HL-60 (cell line): ENCODE results near the gene SKIC8.

Source experiments
- DNase-seq, 2 experiments: peaks; one replicate each; pipeline ENCODE4 v3.0.0-alpha.2; 2010 to 2020; ENCODE audit warnings: low read depth in 1 of 2, low spot score in 1 of 2
- H3K27ac ChIP-seq: fragments of 250-450 bp; sonication (Bioruptor Pico); replicated peaks from 2 replicates; pipeline ENCODE4 v1.5.1; 2020; ENCODE audit warnings: mild to moderate bottlenecking, moderate library complexity
- H3K27me3 ChIP-seq: fragments of 250-450 bp; sonication (Bioruptor Pico); 2 replicates; pipeline ENCODE4 v1.5.1; 2021; ENCODE audit warnings: mild to moderate bottlenecking, moderate library complexity; ENCODE audit not compliant: insufficient read depth, poor library complexity, severe bottlenecking
- H3K4me3 ChIP-seq: replicated peaks from 2 replicates; pipeline ENCODE4 v1.5.1; 2011; ENCODE audit warnings: mild to moderate bottlenecking, control low read depth, low read length; ENCODE audit not compliant: insufficient read depth
- GABPA ChIP-seq: IDR thresholded peaks from 2 replicates; pipeline ENCODE4 v1.6.1; 2012; ENCODE audit warnings: low read depth
- POLR2AphosphoS5 ChIP-seq: IDR thresholded peaks from 2 replicates; pipeline ENCODE4 v1.6.1; 2012; ENCODE audit warnings: low read depth
- SPI1 ChIP-seq: IDR thresholded peaks from 2 replicates; pipeline ENCODE4 v1.6.1; 2012; ENCODE audit warnings: low read depth, mild to moderate bottlenecking, borderline replicate concordance
- TF ChIP-seq, protein P1 (sequence below): IDR thresholded peaks from 2 replicates; pipeline ENCODE4 v1.6.1; 2012; ENCODE audit warnings: low read depth; ENCODE audit not compliant: insufficient replicate concordance
- TF ChIP-seq, protein P2 (sequence below): IDR thresholded peaks from one replicate; pipeline ENCODE4 v1.5.1; 2011; ENCODE audit warnings: low read length, control low read depth, inconsistent platforms; ENCODE audit not compliant: insufficient read depth

Gene SKIC8

DNA sequence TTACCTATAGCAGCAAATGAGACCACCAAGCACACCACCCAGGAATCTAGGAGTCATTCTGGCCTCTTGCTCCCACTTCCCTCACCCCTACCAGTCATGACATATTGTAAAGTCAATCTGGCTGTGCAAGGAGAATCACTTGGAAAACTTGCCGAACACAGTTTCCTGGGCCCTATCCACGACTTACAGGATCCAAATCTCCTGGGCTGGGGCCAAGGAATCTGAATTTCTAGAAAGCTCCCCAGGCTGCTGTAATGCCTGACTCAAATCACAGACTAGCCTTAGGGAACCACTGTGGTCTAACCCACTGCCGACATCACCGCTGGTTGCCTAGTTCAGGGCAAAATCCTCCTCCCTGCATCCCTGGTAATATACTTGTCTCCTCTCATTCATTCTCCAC lies 36.6 kb upstream of the SKIC8 start:
- peaks cover 22% of the 10 kb centered on the region for H3K27me3 ChIP-seq
- DNase-seq, result no peak
- TF ChIP-seq GABPA (no peak), SPI1 (no peak), POLR2AphosphoS5 (no peak)
- TF ChIP-seq, protein P1, sequence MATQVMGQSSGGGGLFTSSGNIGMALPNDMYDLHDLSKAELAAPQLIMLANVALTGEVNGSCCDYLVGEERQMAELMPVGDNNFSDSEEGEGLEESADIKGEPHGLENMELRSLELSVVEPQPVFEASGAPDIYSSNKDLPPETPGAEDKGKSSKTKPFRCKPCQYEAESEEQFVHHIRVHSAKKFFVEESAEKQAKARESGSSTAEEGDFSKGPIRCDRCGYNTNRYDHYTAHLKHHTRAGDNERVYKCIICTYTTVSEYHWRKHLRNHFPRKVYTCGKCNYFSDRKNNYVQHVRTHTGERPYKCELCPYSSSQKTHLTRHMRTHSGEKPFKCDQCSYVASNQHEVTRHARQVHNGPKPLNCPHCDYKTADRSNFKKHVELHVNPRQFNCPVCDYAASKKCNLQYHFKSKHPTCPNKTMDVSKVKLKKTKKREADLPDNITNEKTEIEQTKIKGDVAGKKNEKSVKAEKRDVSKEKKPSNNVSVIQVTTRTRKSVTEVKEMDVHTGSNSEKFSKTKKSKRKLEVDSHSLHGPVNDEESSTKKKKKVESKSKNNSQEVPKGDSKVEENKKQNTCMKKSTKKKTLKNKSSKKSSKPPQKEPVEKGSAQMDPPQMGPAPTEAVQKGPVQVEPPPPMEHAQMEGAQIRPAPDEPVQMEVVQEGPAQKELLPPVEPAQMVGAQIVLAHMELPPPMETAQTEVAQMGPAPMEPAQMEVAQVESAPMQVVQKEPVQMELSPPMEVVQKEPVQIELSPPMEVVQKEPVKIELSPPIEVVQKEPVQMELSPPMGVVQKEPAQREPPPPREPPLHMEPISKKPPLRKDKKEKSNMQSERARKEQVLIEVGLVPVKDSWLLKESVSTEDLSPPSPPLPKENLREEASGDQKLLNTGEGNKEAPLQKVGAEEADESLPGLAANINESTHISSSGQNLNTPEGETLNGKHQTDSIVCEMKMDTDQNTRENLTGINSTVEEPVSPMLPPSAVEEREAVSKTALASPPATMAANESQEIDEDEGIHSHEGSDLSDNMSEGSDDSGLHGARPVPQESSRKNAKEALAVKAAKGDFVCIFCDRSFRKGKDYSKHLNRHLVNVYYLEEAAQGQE, result no peak
- TF ChIP-seq, protein P2, sequence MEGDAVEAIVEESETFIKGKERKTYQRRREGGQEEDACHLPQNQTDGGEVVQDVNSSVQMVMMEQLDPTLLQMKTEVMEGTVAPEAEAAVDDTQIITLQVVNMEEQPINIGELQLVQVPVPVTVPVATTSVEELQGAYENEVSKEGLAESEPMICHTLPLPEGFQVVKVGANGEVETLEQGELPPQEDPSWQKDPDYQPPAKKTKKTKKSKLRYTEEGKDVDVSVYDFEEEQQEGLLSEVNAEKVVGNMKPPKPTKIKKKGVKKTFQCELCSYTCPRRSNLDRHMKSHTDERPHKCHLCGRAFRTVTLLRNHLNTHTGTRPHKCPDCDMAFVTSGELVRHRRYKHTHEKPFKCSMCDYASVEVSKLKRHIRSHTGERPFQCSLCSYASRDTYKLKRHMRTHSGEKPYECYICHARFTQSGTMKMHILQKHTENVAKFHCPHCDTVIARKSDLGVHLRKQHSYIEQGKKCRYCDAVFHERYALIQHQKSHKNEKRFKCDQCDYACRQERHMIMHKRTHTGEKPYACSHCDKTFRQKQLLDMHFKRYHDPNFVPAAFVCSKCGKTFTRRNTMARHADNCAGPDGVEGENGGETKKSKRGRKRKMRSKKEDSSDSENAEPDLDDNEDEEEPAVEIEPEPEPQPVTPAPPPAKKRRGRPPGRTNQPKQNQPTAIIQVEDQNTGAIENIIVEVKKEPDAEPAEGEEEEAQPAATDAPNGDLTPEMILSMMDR, result no peak
- H3K4me3 ChIP-seq, result no peak overlapping the region
- H3K27ac ChIP-seq, result no peak overlapping the region

DNA sequence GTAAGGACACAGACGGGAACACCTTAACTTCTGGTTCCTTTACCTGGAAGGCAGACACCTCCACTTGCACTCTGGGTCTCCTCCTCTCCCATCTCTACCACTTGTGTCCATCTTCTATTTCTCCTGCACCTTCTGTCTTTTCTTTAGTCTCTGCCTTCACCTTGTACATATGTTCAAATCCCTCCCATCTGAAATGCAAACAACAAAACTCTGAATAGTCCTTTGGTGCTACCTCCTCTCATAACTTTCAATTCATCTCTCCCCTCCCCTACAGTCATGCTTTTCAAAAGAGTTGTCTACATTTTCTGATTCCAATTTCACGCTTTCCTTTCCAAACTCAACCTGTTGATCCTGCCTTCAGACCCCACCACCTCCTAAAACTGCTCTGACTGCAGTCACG lies 35.4 kb upstream of the SKIC8 start:
- Histone ChIP-seq H3K4me3 (no peak overlapping the region), H3K27ac (no peak overlapping the region), H3K27me3 (peaks cover 12% of the 10 kb centered on the region)
- TF ChIP-seq, protein P2, result no peak
- TF ChIP-seq POLR2AphosphoS5, result no peak
- TF ChIP-seq GABPA, result no peak
- TF ChIP-seq, protein P1, result no peak
- TF ChIP-seq SPI1, result no peak
- no peak for DNase-seq

DNA sequence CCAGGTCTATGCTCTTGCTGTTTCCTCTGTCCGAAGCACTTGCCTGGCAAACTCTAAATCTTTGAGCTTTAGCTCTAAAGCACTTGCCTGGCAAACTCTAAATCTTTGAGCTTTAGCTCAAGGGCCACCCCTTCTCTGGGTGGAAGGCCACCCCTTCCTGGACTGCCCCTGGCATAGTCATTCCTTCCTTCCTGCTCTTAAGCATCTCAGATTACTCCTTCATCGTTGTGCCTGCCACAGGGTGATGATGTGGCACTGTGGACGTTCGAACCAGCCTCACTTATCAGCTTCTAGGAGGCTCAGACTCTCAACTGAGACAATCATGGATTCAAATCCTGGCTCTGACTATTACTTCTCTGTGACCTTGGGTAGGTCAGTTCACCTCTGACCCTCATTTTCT lies 30.2 kb upstream of the SKIC8 start:
- no peak for DNase-seq
- Histone ChIP-seq H3K4me3 (no peak overlapping the region), H3K27ac (no peak overlapping the region), H3K27me3 (no peaks in the 10 kb centered on the region)
- TF ChIP-seq, protein P1, result no peak
- TF ChIP-seq GABPA, result no peak
- TF ChIP-seq, protein P2, result no peak
- TF ChIP-seq POLR2AphosphoS5, result no peak
- TF ChIP-seq SPI1, result no peak
